GM12875 (cell line): Measurements from ENCODE around the gene ATP8A2.
"Not testable (repeated sequence)": the region's sequence is repeated elsewhere in the genome, so short reads cannot be mapped to it uniquely, and the experiment has no call there.

Experiments used
- H3K4me3 ChIP-seq: one replicate; pipeline ENCODE4 v1.5.1; 2011; ENCODE audit warnings: low read depth, low read length, control low read depth
- CTCF ChIP-seq: IDR thresholded peaks from 2 replicates; pipeline ENCODE4 v1.5.1; 2011; ENCODE audit warnings: low read depth, mild to moderate bottlenecking, control low read depth, inconsistent platforms, low read length, moderate library complexity, borderline replicate concordance; ENCODE audit not compliant: insufficient read depth

The ATP8A2 gene

GRCh38 chr13:26053418-26053980 is 681.7 kb downstream of the ATP8A2 start:
- no peak overlapping the region for H3K4me3 ChIP-seq
- no peak for TF ChIP-seq CTCF

GRCh38 chr13:26054896-26055295 is 683.1 kb downstream of the ATP8A2 start:
- H3K4me3 ChIP-seq: no peak overlapping the region
- TF ChIP-seq CTCF: no peak

- no peak for TF ChIP-seq CTCF
- no peak overlapping the region for H3K4me3 ChIP-seq
These were observed 686.9 kb downstream of the ATP8A2 start for GRCh38 chr13:26058704-26059103.

- TF ChIP-seq CTCF: no peak
- no peak overlapping the region for H3K4me3 ChIP-seq
These were observed 688.6 kb downstream of the ATP8A2 start for GRCh38 chr13:26060357-26060756.

GRCh38 chr13:26061256-26061655 is 689.5 kb downstream of the ATP8A2 start:
- H3K4me3 ChIP-seq: no peak overlapping the region
- no peak for TF ChIP-seq CTCF

GRCh38 chr13:26061947-26062346 is 690.2 kb downstream of the ATP8A2 start:
- no peak for TF ChIP-seq CTCF
- H3K4me3 ChIP-seq: no peak overlapping the region

GRCh38 chr13:26062853-26063444 is 691.2 kb downstream of the ATP8A2 start:
- TF ChIP-seq CTCF: peak; percentile 46; the same call in 1 of the 2 replicates
- no peak overlapping the region for H3K4me3 ChIP-seq

- not testable (repeated sequence) for H3K4me3 ChIP-seq
These were observed 694.7 kb downstream of the ATP8A2 start for GRCh38 chr13:26066492-26066891.
